Peyer's patch (tissue), 4 donors: ENCODE data around the gene RASA3.

Experiments
- POLR2A ChIP-seq, 2 donors: fragments of 450-650 bp; IDR thresholded peaks; one replicate each; pipeline ENCODE4 v1.5.1; 2017; ENCODE audit warnings: antibody characterized with exemption in 2 of 2, mild to moderate bottlenecking in 2 of 2, moderate library complexity in 2 of 2
- TF ChIP-seq, protein P1 (sequence below), 6 experiments: fragments of 450-650 bp in 4 of 6; fragments of 200-600 bp in 2 of 6; sonication (generic) in 1 of 6; IDR thresholded peaks; one replicate each; pipeline ENCODE4 v1.5.1; 2017 to 2019; ENCODE audit warnings: antibody characterized with exemption in 6 of 6, mild to moderate bottlenecking in 3 of 6, moderate library complexity in 1 of 6

DNA sequence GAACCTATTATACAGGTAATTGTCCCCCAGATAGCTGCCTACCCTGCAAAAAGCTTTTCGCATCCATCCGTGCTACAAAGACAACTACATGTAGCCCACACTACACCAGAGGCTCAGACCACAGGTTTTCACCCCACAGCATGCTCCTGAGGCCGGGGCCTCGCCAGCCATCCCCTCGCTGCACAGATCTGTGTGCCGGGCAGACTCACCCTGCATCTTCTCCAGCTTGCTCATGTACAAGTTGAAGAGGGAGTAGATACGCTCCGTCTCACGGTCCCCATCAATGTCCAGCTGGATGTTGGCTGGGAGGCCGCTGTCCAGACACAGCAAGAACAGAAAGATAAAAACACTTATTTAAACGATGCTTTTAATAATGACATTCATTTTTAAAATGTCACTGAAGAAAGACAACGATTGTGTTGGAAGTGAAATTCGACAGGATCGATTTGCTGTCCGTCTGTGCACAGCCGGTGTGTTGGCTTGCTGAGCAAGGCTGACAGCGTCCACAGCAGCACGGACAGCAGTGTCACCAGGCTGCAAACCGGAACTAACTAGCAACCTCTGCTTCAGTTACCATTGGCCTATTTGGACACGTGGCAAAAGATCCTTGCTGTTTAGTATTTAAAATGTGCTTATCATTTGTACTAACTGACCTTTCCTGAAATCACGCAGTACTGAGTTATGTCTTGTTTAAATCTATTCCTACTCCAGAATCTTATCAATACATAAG lies 140.0 kb downstream of the RASA3 start:
- TF ChIP-seq, protein P1, sequence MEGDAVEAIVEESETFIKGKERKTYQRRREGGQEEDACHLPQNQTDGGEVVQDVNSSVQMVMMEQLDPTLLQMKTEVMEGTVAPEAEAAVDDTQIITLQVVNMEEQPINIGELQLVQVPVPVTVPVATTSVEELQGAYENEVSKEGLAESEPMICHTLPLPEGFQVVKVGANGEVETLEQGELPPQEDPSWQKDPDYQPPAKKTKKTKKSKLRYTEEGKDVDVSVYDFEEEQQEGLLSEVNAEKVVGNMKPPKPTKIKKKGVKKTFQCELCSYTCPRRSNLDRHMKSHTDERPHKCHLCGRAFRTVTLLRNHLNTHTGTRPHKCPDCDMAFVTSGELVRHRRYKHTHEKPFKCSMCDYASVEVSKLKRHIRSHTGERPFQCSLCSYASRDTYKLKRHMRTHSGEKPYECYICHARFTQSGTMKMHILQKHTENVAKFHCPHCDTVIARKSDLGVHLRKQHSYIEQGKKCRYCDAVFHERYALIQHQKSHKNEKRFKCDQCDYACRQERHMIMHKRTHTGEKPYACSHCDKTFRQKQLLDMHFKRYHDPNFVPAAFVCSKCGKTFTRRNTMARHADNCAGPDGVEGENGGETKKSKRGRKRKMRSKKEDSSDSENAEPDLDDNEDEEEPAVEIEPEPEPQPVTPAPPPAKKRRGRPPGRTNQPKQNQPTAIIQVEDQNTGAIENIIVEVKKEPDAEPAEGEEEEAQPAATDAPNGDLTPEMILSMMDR (IDR thresholded peaks at IDR 0.05), result no peak
- TF ChIP-seq POLR2A (IDR thresholded peaks at IDR 0.05), result no peak
